Endothelial cell of umbilical vein (primary cell): Measurements from ENCODE around the gene TMPRSS13.
A peak's percentile ranks its signal among the peaks of the same experiment; 100 is the strongest.

ENCODE experiments used
- CTCF ChIP-seq, 2 donors: IDR thresholded peaks; 1 replicate in 1 of 2; 2 replicates in 1 of 2; pipeline ENCODE4 v1.5.1; 2011; ENCODE audit warnings: low read length in 2 of 2, mild to moderate bottlenecking in 2 of 2, moderate library complexity in 2 of 2, control low read depth in 1 of 2, inconsistent platforms in 1 of 2, low read depth in 1 of 2; ENCODE audit not compliant: insufficient read depth in 1 of 2; ENCODE audit errors: extremely low read depth in 1 of 2
- EZH2 ChIP-seq: IDR thresholded peaks from 2 replicates; pipeline ENCODE4 v1.6.1; 2012; ENCODE audit warnings: borderline replicate concordance, low read depth, mild to moderate bottlenecking, moderate library complexity, low read length, inconsistent platforms; ENCODE audit not compliant: severe bottlenecking
- POLR2A ChIP-seq: IDR thresholded peaks from 2 replicates; pipeline ENCODE4 v1.6.1; 2012; ENCODE audit warnings: low read depth, mild to moderate bottlenecking, control low read depth, low read length
- POLR2AphosphoS5 ChIP-seq: IDR thresholded peaks from 2 replicates; pipeline ENCODE4 v1.6.1; 2012; ENCODE audit warnings: low read depth, mild to moderate bottlenecking, control low read depth, low read length, moderate library complexity; ENCODE audit not compliant: insufficient read depth

GRCh38 chr11:117950301-117950700 lies 21.1 kb upstream of the TMPRSS13 start:
- peak in 1 of 2 donors; percentile 13 for TF ChIP-seq CTCF (IDR thresholded peaks at IDR 0.05; ENCODE audit: extremely low read depth in 1 of 2, insufficient read depth in 1 of 2, low read depth in 1 of 2, low read length in 2 of 2)
- TF ChIP-seq EZH2 = no peak
- no peak for TF ChIP-seq POLR2A
- no peak for TF ChIP-seq POLR2AphosphoS5
